Vagina (tissue), 2 donors: ENCODE data around the gene MPG. TPM values are rescaled to one million over a fixed set of nuclear protein-coding genes. Genes with fewer than 3 reads are reported as not detected.
"Not testable (repeated sequence)": the region's sequence is repeated elsewhere in the genome, so short reads cannot be mapped to it uniquely, and the experiment has no call there.

Experiments used
- DNase-seq, 2 donors: peaks; one replicate each; pipeline ENCODE4 v3.0.0-alpha.2; 2017; ENCODE audit errors: extremely low spot score in 2 of 2
- H3K27ac ChIP-seq: fragments of 200-600 bp; sonication (generic); one replicate; pipeline ENCODE4 v1.5.1; 2019
- H3K27me3 ChIP-seq: fragments of 200-600 bp; sonication (generic); one replicate; pipeline ENCODE4 v1.5.1; 2019
- H3K36me3 ChIP-seq, 2 donors: fragments of 200-600 bp; sonication (generic); one replicate each; pipeline ENCODE4 v1.5.1; 2017 to 2019
- H3K4me1 ChIP-seq: fragments of 200-600 bp; sonication (generic); one replicate; pipeline ENCODE4 v1.5.1; 2019
- H3K4me3 ChIP-seq, 2 donors: fragments of 200-600 bp; sonication (generic); 1 replicate in 1 of 2; 2 replicates in 1 of 2; pipeline ENCODE4 v1.5.1; 2016 to 2019
- H3K9me3 ChIP-seq: fragments of 200-600 bp; sonication (generic); one replicate; pipeline ENCODE4 v1.5.1; 2019
- CTCF ChIP-seq, 3 experiments: fragments of 450-650 bp in 2 of 3; fragments of 200-600 bp in 1 of 3; sonication (generic) in 1 of 3; IDR thresholded peaks; one replicate each; pipeline ENCODE4 v1.5.1; 2017 to 2019; ENCODE audit warnings: antibody characterized with exemption in 3 of 3, mild to moderate bottlenecking in 2 of 3, moderate library complexity in 2 of 3
- POLR2A ChIP-seq, 2 donors: fragments of 450-650 bp; IDR thresholded peaks; one replicate each; pipeline ENCODE4 v1.6.1; 2017; ENCODE audit warnings: antibody characterized with exemption in 2 of 2, mild to moderate bottlenecking in 2 of 2, moderate library complexity in 2 of 2
- POLR2AphosphoS5 ChIP-seq, 2 donors: sonication (generic); formaldehyde crosslinking; IDR thresholded peaks; one replicate each; pipeline ENCODE4 v1.9.0; 2017; ENCODE audit warnings: antibody characterized with exemption in 2 of 2, mild to moderate bottlenecking in 2 of 2, low read depth in 1 of 2; ENCODE audit not compliant: insufficient read depth in 1 of 2
- intact Hi-C: fragments of 100-400 bp; cut with DNase I; formaldehyde crosslinking; loops from one replicate; pipeline ENCODE4 v1.15.1; 2023
- total RNA-seq: library from RNA; depleted of rRNA; stranded (reverse); fragments of >200 nt; gene quantifications from one replicate; pipeline ENCODE4 v1.2.3, GENCODE V29; 2016

MPG gene
- total RNA-seq, 1 donor from 2014 or later, result 124 TPM

GRCh38 chr16:118857-119256 is 40.8 kb downstream of the MPG start:
- no peak for TF ChIP-seq POLR2A (IDR thresholded peaks at IDR 0.05)
- no peak for TF ChIP-seq CTCF (IDR thresholded peaks at IDR 0.05)
- TF ChIP-seq POLR2AphosphoS5 (IDR thresholded peaks at IDR 0.05; ENCODE audit: insufficient read depth in 1 of 2, low read depth in 1 of 2), result no peak
- Histone ChIP-seq H3K9me3 (no peaks in the 10 kb centered on the region), H3K27ac (no peak overlapping the region), H3K36me3 (peaks cover 0 to 22% of the 10 kb centered on the region in 2 donors), H3K4me3 (no peak overlapping the region), H3K4me1 (peaks cover 3% of the 10 kb centered on the region), H3K27me3 (no peaks in the 10 kb centered on the region)
- intact Hi-C loops, result no loop called here
- no peak for DNase-seq

DNA sequence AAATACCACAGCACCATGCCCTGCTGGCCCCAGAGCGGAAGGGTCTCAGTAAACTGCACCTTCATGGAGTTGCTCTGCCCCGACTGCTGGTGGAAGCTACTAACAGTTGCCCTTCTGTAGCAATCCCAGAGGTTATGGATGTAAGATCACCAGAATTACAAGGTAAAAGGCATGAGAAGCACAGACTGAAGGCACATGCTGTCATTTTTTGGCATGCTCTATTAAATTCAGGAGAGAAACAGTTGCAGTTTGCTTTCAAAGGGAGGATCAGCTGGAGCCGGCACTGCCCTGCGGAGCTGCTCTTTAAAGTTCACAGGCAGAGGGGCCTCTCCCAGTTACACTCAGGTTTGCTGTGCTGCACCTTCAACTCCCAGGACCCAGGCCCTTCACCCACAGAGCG is 41.3 kb downstream of the MPG start:
- Histone ChIP-seq H3K36me3 (peaks cover 0 to 19% of the 10 kb centered on the region in 2 donors), H3K27ac (no peak overlapping the region), H3K9me3 (no peaks in the 10 kb centered on the region), H3K4me1 (peaks cover 3% of the 10 kb centered on the region), H3K4me3 (no peak overlapping the region), H3K27me3 (no peaks in the 10 kb centered on the region)
- intact Hi-C loops, result no loop called here
- DNase-seq, result no peak
- TF ChIP-seq POLR2AphosphoS5 (IDR thresholded peaks at IDR 0.05; ENCODE audit: insufficient read depth in 1 of 2, low read depth in 1 of 2), result no peak
- TF ChIP-seq CTCF (IDR thresholded peaks at IDR 0.05), result no peak
- TF ChIP-seq POLR2A (IDR thresholded peaks at IDR 0.05), result no peak

GRCh38 chr16:119835-120491 is 41.9 kb downstream of the MPG start:
- Histone ChIP-seq H3K4me3 (no peak overlapping the region), H3K4me1 (peaks cover 3% of the 10 kb centered on the region), H3K27me3 (no peaks in the 10 kb centered on the region), H3K9me3 (no peaks in the 10 kb centered on the region), H3K36me3 (peaks cover 0 to 19% of the 10 kb centered on the region in 2 donors), H3K27ac (no peak overlapping the region)
- intact Hi-C loops, result no loop called here
- TF ChIP-seq POLR2A (IDR thresholded peaks at IDR 0.05) (no peak), CTCF (IDR thresholded peaks at IDR 0.05) (no peak), POLR2AphosphoS5 (IDR thresholded peaks at IDR 0.05; ENCODE audit: insufficient read depth in 1 of 2, low read depth in 1 of 2) (no peak)
- DNase-seq, result no peak

DNA sequence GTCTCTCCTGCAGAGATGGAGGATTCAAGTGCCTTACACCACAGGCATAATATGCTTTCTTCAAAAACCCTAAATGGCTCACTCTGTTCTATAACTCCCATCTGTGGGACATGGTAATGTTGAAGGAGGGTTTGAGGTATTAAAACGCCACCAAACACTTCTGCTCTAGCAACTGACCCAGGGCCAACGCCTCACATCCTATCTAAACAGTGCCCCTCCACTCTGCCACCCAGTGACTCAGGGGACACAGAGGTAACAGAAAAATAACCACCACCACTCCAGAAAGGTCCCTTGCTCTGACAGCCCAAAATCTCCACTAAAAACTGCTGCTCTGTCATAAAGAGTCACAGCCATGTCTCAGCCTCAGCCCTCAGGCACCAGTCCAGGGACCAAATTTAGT is 42.7 kb downstream of the MPG start:
- no peak for TF ChIP-seq POLR2AphosphoS5 (IDR thresholded peaks at IDR 0.05; ENCODE audit: insufficient read depth in 1 of 2, low read depth in 1 of 2)
- TF ChIP-seq CTCF (IDR thresholded peaks at IDR 0.05), result no peak
- TF ChIP-seq POLR2A (IDR thresholded peaks at IDR 0.05), result no peak
- no peak overlapping the region for H3K27ac ChIP-seq
- no peaks in the 10 kb centered on the region for H3K9me3 ChIP-seq
- H3K27me3 ChIP-seq, result no peaks in the 10 kb centered on the region
- peaks cover 0 to 12% of the 10 kb centered on the region in 2 donors for H3K36me3 ChIP-seq
- no peak for DNase-seq
- intact Hi-C loops, result no loop called here
- no peak overlapping the region for H3K4me3 ChIP-seq
- H3K4me1 ChIP-seq, result peaks cover 3% of the 10 kb centered on the region

- no peaks in the 10 kb centered on the region for H3K36me3 ChIP-seq
- H3K9me3 ChIP-seq, result no peaks in the 10 kb centered on the region
- intact Hi-C loops, result no loop called here
- H3K27me3 ChIP-seq, result no peaks in the 10 kb centered on the region
- no peak for DNase-seq
- TF ChIP-seq POLR2AphosphoS5 (IDR thresholded peaks at IDR 0.05; ENCODE audit: insufficient read depth in 1 of 2, low read depth in 1 of 2) (no peak), POLR2A (IDR thresholded peaks at IDR 0.05) (no peak), CTCF (IDR thresholded peaks at IDR 0.05) (no peak)
- H3K4me3 ChIP-seq, result no peak overlapping the region
- H3K4me1 ChIP-seq, result peaks cover 3% of the 10 kb centered on the region
- no peak overlapping the region for H3K27ac ChIP-seq
Observed at GRCh38 chr16:122361-122760, 44.3 kb downstream of the MPG start.

DNA sequence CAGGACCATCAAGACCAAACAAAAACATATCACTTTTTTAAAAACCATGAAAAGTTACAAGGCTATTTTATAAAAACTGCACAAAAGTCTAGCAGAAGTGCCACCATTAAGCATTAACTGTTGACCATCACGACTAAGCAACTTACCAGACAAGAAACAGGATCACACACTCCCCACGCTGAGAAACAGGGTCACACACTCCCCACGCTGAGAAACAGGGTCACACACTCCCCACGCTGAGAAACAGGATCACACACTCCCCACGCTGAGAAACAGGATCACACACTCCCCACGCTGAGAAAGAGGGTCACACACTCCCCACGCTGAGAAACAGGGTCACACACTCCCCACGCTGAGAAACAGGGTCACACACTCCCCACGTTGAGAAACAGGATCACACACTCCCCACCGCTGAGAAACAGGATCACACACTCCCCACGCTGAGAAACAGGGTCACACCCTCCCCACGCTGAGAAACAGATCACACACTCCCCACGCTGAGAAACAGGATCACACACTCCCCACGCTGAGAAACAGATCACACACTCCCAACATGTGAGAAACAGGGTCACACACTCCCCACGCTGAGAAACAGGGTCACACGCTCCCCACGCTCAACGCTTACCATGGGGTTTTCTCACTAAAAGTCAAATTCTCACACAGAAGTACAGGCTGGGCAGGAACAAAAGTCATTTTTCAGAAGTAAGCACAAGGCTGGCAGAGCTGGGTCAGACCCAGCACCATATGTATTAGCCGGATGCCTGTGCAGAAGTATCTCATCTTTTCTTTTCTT is 45.7 kb downstream of the MPG start:
- intact Hi-C loops, H3K36me3 ChIP-seq: not testable (repeated sequence)

More for the DNA sequence above, 45.7 kb downstream of the MPG start:
- H3K9me3 ChIP-seq, H3K4me3 ChIP-seq, H3K27me3 ChIP-seq, H3K27ac ChIP-seq, H3K4me1 ChIP-seq, DNase-seq: not testable (repeated sequence)
